Epithelial cell of prostate (primary cell): ENCODE measurements around the gene GRB2.

Source experiments
- DNase-seq: peaks from one replicate; pipeline ENCODE4 v3.0.0-alpha.2; 2011; ENCODE audit warnings: low read depth, low spot score
- H3K27ac ChIP-seq: fragments of 450-650 bp; 2 replicates; pipeline ENCODE4 v1.5.1; 2017; ENCODE audit warnings: mild to moderate bottlenecking

The GRB2 gene

GRCh38 chr17:75416006-75416405 lies 10.5 kb upstream of the GRB2 start:
- H3K27ac ChIP-seq, result no peak overlapping the region

GRCh38 chr17:75414488-75414887 lies 9.0 kb upstream of the GRB2 start:
- H3K27ac ChIP-seq, result no peak overlapping the region
- no peak for DNase-seq

More at GRCh38 chr17:75416006-75416405, 10.5 kb upstream of the GRB2 start:
- no peak for DNase-seq

- no peak for DNase-seq
- H3K27ac ChIP-seq, result no peak overlapping the region
These were observed 7.2 kb upstream of the GRB2 start for GRCh38 chr17:75412455-75413317.

- no peak for DNase-seq
- H3K27ac ChIP-seq, result no peak overlapping the region
These were observed 6.0 kb upstream of the GRB2 start for GRCh38 chr17:75411328-75412067.

GRCh38 chr17:75410141-75410540 lies 4.7 kb upstream of the GRB2 start:
- H3K27ac ChIP-seq, result no peak overlapping the region
- DNase-seq, result no peak

GRCh38 chr17:75407655-75408352 lies 2.3 kb upstream of the GRB2 start:
- DNase-seq, result no peak
- no peak overlapping the region for H3K27ac ChIP-seq

- no peak for DNase-seq
- peak overlapping the region; percentile 77 for H3K27ac ChIP-seq
These were observed 741 bp upstream of the GRB2 start for GRCh38 chr17:75406222-75406615.

- DNase-seq, result no peak
- peak overlapping the region; percentile 77 for H3K27ac ChIP-seq
These were observed 630 bp downstream of the GRB2 start for GRCh38 chr17:75404731-75405364.

GRCh38 chr17:75404223-75404730 lies 1.2 kb downstream of the GRB2 start:
- peak overlapping the region; percentile 77 for H3K27ac ChIP-seq
- DNase-seq, result no peak

GRCh38 chr17:75403131-75403530 lies 2.3 kb downstream of the GRB2 start:
- no peak overlapping the region for H3K27ac ChIP-seq
- no peak for DNase-seq

- H3K27ac ChIP-seq, result no peak overlapping the region
- no peak for DNase-seq
These were observed 3.5 kb downstream of the GRB2 start for GRCh38 chr17:75402026-75402425.

GRCh38 chr17:75400326-75400939 lies 5.0 kb downstream of the GRB2 start:
- no peak overlapping the region for H3K27ac ChIP-seq
- DNase-seq, result no peak

GRCh38 chr17:75398279-75398678 lies 7.2 kb downstream of the GRB2 start:
- H3K27ac ChIP-seq, result no peak overlapping the region
- DNase-seq, result no peak

- H3K27ac ChIP-seq, result peak overlapping the region; percentile 3
- no peak for DNase-seq
These were observed 8.3 kb downstream of the GRB2 start for GRCh38 chr17:75397217-75397616.

- DNase-seq, result no peak
- peak overlapping the region; percentile 3 for H3K27ac ChIP-seq
These were observed 8.7 kb downstream of the GRB2 start for GRCh38 chr17:75396796-75397195.

GRCh38 chr17:75396025-75396424 lies 9.5 kb downstream of the GRB2 start:
- H3K27ac ChIP-seq, result peak overlapping the region; percentile 74
- DNase-seq, result no peak

GRCh38 chr17:75394332-75394918 lies 11.1 kb downstream of the GRB2 start:
- no peak for DNase-seq
- peak overlapping the region; percentile 74 for H3K27ac ChIP-seq

GRCh38 chr17:75393523-75394331 lies 11.8 kb downstream of the GRB2 start:
- H3K27ac ChIP-seq, result peak overlapping the region; percentile 74
- DNase-seq, result peak; percentile 94

- no peak for DNase-seq
- H3K27ac ChIP-seq, result peak overlapping the region; percentile 74
These were observed 12.9 kb downstream of the GRB2 start for GRCh38 chr17:75392559-75392958.
